ENCODE measurements around the gene BLOC1S3. TPM values are rescaled to one million over a fixed set of nuclear protein-coding genes. Genes with fewer than 3 reads are reported as not detected.

The BLOC1S3 gene
- total and polyA plus RNA-seq, 2 of the 13 experiments (the other 11 are each of a cell fraction or from before 2014, with no cell fraction given) = 4.3 to 4.8 TPM

DNA sequence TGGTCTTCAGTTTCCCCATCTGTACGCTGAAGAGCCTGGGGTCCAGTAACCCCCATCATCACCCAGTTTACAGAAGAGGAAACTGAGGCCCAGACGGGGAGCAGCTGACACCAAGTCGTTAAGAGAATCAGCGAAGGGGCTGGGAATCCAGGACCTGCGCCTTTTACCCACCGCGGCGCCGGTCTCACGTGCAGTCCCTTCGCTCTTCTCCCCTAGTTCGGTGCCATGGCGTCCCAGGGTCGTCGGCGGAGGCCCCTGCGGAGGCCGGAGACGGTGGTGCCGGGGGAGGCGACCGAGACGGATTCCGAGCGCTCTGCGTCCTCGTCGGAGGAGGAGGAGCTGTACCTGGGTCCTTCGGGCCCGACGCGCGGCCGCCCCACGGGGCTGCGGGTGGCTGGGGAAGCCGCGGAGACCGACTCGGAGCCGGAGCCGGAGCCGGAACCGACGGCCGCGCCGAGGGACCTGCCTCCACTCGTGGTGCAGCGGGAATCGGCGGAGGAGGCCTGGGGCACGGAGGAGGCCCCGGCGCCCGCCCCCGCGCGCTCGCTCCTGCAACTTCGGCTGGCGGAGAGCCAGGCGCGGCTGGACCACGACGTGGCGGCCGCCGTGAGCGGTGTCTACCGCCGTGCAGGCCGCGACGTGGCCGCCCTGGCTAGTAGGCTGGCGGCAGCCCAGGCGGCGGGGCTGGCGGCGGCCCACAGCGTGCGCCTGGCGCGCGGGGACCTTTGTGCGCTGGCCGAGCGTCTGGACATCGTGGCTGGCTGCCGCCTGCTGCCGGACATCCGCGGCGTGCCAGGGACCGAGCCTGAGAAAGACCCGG, 698 bp downstream of the BLOC1S3 start (continued):
- TF ChIP-seq ZUFSP (CRISPR knock-in tag; IDR thresholded peaks at IDR 0.05; ENCODE audit: borderline replicate concordance) (no peak), BATF2 (CRISPR knock-in tag; IDR thresholded peaks at IDR 0.05) (no peak), ELF4 (CRISPR knock-in tag; IDR thresholded peaks at IDR 0.05; ENCODE audit: borderline replicate concordance) (no peak), PHF8 (CRISPR knock-in tag; IDR thresholded peaks at IDR 0.05) (0 out of 2 replicates have a peak, but pooled peaks have one; percentile 53), RARA (CRISPR knock-in tag; IDR thresholded peaks at IDR 0.05) (no peak), MAFF (IDR thresholded peaks at IDR 0.05; ENCODE audit: low read depth, low read length) (no peak), SIN3A (IDR thresholded peaks at IDR 0.05; ENCODE audit: borderline replicate concordance, low read depth, low read length) (no peak), ZNF552 (CRISPR knock-in tag; IDR thresholded peaks at IDR 0.05; ENCODE audit: borderline replicate concordance) (no peak), ZFX (CRISPR knock-in tag; IDR thresholded peaks at IDR 0.05; ENCODE audit: low read depth) (peak; percentile 33), SIX4 (CRISPR knock-in tag; IDR thresholded peaks at IDR 0.05) (no peak), TOPORS (CRISPR knock-in tag; IDR thresholded peaks at IDR 0.05) (no peak), MAZ (IDR thresholded peaks at IDR 0.05; ENCODE audit: borderline replicate concordance, low read depth, low read length) (no peak), MAZ (CRISPR knock-in tag; IDR thresholded peaks at IDR 0.05; ENCODE audit: low read depth) (peak; percentile 32; the same call in 1 of the 2 replicates), ZNF234 (CRISPR knock-in tag; conservative IDR thresholded peaks at IDR 0.05) (0 out of 2 replicates have a peak, but pooled peaks have one; percentile 43), SETDB1 (CRISPR knock-in tag; IDR thresholded peaks at IDR 0.05; ENCODE audit: borderline replicate concordance) (no peak), JUND (CRISPR knock-in tag; IDR thresholded peaks at IDR 0.05) (no peak), GRHL1 (CRISPR knock-in tag; conservative IDR thresholded peaks at IDR 0.05) (no peak), ZNF160 (CRISPR knock-in tag; IDR thresholded peaks at IDR 0.05) (no peak), ZNF562 (CRISPR knock-in tag; IDR thresholded peaks at IDR 0.05; ENCODE audit: borderline replicate concordance) (no peak)
- TF ChIP-seq, protein P1, sequence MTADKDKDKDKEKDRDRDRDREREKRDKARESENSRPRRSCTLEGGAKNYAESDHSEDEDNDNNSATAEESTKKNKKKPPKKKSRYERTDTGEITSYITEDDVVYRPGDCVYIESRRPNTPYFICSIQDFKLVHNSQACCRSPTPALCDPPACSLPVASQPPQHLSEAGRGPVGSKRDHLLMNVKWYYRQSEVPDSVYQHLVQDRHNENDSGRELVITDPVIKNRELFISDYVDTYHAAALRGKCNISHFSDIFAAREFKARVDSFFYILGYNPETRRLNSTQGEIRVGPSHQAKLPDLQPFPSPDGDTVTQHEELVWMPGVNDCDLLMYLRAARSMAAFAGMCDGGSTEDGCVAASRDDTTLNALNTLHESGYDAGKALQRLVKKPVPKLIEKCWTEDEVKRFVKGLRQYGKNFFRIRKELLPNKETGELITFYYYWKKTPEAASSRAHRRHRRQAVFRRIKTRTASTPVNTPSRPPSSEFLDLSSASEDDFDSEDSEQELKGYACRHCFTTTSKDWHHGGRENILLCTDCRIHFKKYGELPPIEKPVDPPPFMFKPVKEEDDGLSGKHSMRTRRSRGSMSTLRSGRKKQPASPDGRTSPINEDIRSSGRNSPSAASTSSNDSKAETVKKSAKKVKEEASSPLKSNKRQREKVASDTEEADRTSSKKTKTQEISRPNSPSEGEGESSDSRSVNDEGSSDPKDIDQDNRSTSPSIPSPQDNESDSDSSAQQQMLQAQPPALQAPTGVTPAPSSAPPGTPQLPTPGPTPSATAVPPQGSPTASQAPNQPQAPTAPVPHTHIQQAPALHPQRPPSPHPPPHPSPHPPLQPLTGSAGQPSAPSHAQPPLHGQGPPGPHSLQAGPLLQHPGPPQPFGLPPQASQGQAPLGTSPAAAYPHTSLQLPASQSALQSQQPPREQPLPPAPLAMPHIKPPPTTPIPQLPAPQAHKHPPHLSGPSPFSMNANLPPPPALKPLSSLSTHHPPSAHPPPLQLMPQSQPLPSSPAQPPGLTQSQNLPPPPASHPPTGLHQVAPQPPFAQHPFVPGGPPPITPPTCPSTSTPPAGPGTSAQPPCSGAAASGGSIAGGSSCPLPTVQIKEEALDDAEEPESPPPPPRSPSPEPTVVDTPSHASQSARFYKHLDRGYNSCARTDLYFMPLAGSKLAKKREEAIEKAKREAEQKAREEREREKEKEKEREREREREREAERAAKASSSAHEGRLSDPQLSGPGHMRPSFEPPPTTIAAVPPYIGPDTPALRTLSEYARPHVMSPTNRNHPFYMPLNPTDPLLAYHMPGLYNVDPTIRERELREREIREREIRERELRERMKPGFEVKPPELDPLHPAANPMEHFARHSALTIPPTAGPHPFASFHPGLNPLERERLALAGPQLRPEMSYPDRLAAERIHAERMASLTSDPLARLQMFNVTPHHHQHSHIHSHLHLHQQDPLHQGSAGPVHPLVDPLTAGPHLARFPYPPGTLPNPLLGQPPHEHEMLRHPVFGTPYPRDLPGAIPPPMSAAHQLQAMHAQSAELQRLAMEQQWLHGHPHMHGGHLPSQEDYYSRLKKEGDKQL (CRISPR knock-in tag; IDR thresholded peaks at IDR 0.05; ENCODE audit: low read depth) = no peak

All from HepG2 (cell line).